NK-92 (cell line): ENCODE data around the gene NDUFB10.

ENCODE experiments used
- DNase-seq: peaks from one replicate; lab custom pipeline; 2025; ENCODE audit not compliant: unreplicated experiment; lab: John Stamatoyannopoulos, UW

Gene NDUFB10

DNA sequence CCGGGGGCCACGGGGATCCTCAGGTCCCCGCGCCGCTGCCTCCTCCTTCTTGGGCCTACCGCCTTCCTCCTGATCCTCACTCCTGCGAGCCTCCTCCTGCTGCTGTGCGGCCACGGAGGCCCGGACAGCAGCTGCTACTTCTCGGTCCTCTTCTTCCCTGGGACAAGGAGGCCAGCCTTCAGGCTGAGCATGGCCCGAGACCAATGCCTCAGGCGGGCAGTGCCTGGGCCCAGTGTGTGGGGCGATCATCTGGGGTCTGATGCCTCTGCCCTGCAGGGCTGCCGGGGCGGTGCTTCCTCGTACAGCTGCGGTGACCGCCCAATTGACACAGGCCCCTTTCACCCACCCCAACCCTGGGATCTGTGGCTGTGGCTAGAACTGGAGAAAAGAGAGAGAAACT, 41.7 kb downstream of the NDUFB10 start:
- no peak for DNase-seq

DNA sequence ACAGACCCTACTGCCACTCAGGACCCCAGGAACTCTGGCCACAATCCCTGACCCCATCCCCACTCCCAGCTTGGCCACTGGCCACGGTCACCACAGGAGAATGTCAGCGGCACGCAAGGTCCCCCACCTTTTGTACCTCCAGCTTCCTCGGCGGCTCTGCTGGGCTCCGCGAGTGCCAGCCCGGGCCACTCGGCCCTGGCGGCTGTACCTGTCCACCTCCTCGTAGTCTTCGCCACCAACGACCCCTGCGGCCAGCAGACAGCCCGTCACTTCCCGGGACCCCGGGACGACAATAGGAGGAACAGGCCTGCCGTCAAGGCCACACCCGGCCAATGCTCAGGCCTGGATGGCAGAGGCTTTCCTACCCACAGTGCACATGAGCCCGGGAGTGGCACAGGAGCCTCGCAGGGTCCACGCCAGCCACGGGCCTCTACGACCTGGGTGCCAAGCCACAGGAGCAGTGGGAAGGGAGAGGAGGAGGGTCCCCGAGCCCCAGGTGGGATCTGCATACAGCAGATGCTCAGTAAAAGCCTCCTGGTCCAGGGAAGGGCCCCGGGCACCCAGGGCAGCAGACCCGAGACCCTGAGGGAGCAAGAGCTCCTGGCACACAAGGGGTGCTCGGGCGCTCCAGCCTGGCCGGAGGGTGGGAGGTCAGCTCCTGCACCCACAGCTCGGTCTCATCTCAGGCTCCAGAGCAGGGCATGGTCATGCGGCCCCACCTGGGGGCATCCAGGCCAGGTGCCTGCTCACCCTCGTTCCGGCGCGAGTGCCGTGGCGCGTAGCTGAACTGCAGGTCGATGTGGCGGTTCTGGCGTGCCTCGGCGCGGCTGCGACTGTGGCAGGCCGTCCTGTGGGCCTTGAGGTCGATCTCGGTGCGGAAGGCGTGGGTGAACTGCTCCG, 42.4 kb downstream of the NDUFB10 start:
- DNase-seq = no peak

GRCh38 chr16:2002406-2003230, 43.3 kb downstream of the NDUFB10 start:
- no peak for DNase-seq

- no peak for DNase-seq
These were observed 44.0 kb downstream of the NDUFB10 start for GRCh38 chr16:2003231-2003826.

DNA sequence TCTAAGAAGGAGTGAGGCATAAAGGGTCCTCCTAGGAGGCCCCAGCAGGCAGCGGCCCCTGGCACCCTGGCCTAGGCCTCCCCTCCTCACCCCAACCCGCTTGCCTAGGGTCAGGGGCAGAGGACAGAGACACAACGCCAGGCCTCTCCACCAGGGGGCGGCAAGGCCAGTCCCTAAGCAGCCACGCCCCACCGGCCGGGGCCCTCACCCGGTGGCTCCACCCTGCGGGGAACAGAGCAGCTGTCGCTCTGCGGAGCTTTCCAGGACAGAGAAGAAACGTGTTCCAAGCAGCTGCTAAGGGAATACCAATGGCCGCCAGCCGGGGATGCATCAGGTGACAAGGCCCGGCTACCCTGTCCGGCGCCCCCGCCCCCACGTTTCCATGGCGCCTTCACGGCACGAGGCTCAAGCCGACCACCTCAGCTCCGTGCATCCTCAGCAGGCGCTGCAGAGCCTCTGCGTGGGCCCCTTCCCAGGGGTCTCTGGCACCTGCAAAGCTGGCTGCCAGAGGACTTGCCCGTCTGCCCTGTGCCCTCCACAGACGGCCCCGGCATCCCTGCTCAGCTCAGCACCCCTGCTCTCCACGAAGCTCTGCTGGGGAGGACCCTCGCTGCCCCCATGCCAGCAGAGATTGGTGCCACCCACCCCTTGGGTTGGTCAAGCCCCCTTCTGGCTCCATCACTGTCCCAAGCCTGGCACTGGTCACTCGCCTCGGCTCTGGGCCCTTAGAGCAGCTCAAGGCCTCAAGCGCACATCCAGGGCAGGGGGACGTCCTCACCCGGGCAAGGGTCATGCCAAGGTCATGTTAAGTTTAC, 44.7 kb downstream of the NDUFB10 start:
- no peak for DNase-seq

- no peak for DNase-seq
These were observed 45.6 kb downstream of the NDUFB10 start for GRCh38 chr16:2004795-2005517.

DNA sequence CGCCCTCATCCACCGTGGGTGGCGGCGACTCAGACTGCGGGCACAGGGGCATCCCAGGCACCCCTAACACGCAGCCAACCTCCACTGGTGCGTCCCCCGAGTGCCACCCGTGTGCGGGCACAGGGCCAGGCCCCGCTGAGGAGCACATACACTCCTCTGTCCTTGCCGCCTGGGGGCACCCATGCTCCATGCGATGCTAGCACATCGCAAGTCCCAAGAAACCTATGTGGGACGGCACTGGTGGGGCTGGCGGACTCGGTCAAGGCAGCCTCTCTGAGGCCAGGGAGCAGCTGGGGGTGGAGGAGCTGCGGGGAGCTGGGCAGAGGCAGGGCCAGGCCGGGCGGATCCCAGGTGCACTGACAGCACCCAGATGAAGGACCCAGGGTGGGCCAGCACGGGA, 46.3 kb downstream of the NDUFB10 start:
- DNase-seq = no peak

DNA sequence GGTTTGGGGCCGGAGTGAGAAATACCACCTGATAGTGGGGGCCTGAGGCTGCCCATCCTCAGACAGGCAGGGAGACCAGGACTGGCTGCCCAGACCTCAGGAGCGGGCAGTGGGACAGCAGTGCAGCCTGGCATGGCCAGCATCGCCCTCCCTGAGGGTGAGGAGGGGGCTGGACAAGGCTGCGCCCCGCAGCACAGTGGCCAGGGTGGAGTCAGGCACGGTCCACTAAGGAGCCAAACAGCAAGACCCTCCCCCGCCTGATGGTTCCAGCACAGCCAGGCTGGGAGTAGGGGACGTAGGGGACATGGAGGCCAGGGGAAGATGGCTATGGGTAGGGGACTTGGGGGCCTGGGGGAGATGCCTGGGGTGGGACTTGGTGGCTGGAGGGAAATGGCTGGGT, 47.0 kb downstream of the NDUFB10 start:
- no peak for DNase-seq

DNA sequence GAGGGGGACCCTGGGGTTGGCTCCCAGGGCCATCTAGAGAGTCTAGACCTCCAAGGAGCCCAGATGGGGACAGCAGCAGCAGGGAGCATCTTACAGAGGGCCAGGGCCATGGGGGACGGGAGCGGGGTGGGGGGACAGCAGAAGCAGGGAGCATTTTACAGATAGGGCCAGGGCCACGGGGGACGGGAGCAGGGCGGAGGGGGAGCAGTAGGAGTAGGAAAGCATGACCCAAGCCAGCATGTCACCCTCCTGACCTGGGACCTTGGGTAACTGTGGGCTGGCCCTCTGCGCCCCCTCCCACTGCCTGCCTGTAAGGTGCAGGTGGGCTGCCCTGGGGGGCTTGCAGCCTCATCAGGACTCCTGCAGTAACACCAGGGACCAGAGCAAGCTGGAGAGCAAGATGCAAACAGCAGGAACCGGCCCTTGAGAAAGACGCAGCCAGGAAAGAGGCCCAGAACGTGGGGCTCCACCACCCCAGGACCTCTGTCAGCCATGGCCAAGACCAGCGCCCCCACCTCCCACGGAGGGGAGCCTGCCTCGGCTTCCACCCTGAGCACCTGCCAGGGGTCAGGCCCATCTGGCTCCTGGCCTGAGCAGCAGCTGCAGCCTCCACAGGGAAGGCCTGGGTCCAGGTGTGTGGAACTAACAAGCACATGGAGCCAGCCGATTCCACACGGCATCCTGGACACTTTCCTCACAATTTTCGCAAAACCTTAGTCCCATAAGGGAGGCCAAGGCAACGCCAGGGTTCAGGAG, 47.9 kb downstream of the NDUFB10 start:
- DNase-seq = no peak

- no peak for DNase-seq
These were observed 48.7 kb downstream of the NDUFB10 start for GRCh38 chr16:2008009-2008526.

- DNase-seq = no peak
These were observed 49.4 kb downstream of the NDUFB10 start for GRCh38 chr16:2008631-2009163.

GRCh38 chr16:2009164-2009711, 49.9 kb downstream of the NDUFB10 start:
- no peak for DNase-seq

DNA sequence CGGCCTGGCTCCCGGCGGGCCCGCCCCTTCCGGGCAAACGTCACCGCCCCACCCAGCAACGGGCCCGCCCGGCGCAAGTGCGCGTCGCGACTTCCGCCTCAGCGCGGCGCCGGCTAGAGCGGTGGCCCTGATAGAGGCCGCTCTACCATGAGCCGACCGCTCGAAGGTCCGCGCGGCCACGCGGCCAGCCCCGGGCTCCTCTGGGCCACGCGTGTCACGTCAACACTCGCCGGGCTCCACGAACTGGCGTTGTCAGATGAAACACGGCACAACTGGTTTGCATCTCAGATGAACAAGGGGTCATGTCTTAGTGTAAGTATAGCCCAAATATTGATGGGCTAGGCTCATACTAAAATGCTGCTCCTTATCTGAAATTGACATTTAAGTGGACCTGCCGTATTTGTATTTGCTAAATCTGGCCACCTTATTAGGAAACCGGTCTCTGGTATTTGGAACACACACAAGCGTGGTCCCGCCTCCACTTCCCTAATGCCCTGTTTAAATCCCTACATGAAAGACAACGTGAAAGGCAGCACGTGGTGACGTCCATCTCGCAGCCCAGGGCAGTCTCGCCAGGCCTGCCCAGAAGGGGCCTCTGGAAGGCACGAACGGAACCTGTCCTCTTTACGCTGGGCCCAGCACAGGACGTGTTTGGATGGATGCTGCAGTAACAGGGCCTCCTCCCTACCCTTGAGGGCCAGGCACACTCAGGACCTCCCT, 50.6 kb downstream of the NDUFB10 start, which contains the start of gene ZNF598:
TSS of gene ZNF598 (minus strand) at position 31 of the 720 bp plus-strand sequence.
- DNase-seq = no peak
